Chondrocyte (in vitro differentiated cells): ENCODE data around the gene PGP. TPM values are rescaled to one million over a fixed set of nuclear protein-coding genes. Genes with fewer than 3 reads are reported as not detected.
A peak's percentile ranks its signal among the peaks of the same experiment; 100 is the strongest.

Experiments
- DNase-seq: peaks from one replicate; pipeline ENCODE4 v3.0.0; 2021; ENCODE audit warnings: mixed read lengths, low spot score
- H3K27ac Mint-ChIP-seq: one replicate; pipeline ENCODE4 v1.8.0; 2021; ENCODE audit warnings: mild to moderate bottlenecking, moderate library complexity, mixed read lengths; ENCODE audit not compliant: unreplicated experiment
- H3K27me3 Mint-ChIP-seq: 2 replicates; pipeline ENCODE4 v1.8.0; 2021; ENCODE audit warnings: low read depth, mixed read lengths
- H3K36me3 Mint-ChIP-seq: 2 replicates; pipeline ENCODE4 v1.8.0; 2021; ENCODE audit warnings: low read depth, mixed read lengths
- H3K4me1 Mint-ChIP-seq: 2 replicates; pipeline ENCODE4 v1.8.0; 2021; ENCODE audit warnings: low read depth, mild to moderate bottlenecking, mixed read lengths
- H3K4me3 Mint-ChIP-seq: one replicate; pipeline ENCODE4 v1.8.0; 2021; ENCODE audit warnings: mild to moderate bottlenecking, moderate library complexity, mixed read lengths; ENCODE audit not compliant: unreplicated experiment
- H3K9me3 Mint-ChIP-seq: 2 replicates; pipeline ENCODE4 v1.8.0; 2021; ENCODE audit warnings: low read depth, mixed read lengths
- total RNA-seq: library from RNA; stranded (reverse); gene quantifications from 3 replicates; pipeline ENCODE4 v1.2.1, GENCODE V29; 2021
- TF ChIP-seq, protein P1 (sequence below): fragments of 200-600 bp; sonication (generic); IDR thresholded peaks from 2 replicates; pipeline ENCODE4 v1.5.0; 2021; ENCODE audit warnings: antibody characterized with exemption, mild to moderate bottlenecking, moderate library complexity

Gene PGP
- total RNA-seq, 1 donor from 2014 or later: 15.6 TPM

DNA sequence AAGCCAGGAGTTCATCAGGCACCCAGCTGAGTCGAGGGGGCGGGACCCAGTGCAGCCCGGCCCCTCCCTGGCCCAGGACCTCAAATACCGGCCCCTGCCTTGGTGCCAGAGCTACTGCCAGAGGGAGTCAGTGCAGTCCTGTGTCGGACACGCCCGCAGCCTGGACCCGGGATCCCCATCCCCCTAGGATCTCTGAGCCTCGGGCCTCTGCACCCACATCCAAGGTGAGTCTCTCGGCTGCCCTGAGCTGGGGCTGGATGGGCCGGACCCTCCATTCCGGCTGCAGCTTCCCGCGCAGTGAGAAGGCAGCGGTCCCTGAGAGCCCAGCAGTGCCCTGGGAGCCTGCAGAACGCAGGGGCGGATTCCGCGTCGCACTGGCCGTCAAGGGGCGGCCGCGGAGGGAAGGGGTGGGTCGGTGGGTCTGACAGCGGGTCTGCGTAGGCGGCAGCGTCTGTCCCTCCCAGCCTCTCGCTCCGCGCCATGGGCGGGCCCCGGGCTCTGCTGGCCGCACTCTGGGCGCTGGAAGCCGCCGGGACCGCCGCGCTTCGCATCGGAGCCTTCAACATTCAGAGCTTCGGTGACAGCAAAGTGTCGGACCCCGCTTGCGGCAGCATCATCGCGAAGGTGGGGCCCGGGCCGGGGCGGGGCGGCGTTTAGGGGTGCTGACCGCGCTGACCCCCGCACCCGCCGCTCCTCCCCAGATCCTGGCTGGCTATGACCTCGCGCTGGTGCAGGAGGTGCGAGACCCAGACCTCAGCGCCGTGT, 21.9 kb upstream of the PGP start, which contains the start of gene DNASE1L2:
TSS of gene DNASE1L2 (plus strand) at position 108 of the 765 bp plus-strand sequence. CDS start at position 481, 373 bp downstream.
- Mint-ChIP-seq H3K4me3 (no peak within 1 kb of the TSS), H3K36me3 (peaks cover 7% of the 10 kb centered on the region), H3K9me3 (no peaks in the 10 kb centered on the region), H3K4me1 (no peaks in the 10 kb centered on the region), H3K27me3 (no peaks in the 10 kb centered on the region), H3K27ac (no peak within 1 kb of the TSS)
- no peak for DNase-seq
- TF ChIP-seq, protein P1, sequence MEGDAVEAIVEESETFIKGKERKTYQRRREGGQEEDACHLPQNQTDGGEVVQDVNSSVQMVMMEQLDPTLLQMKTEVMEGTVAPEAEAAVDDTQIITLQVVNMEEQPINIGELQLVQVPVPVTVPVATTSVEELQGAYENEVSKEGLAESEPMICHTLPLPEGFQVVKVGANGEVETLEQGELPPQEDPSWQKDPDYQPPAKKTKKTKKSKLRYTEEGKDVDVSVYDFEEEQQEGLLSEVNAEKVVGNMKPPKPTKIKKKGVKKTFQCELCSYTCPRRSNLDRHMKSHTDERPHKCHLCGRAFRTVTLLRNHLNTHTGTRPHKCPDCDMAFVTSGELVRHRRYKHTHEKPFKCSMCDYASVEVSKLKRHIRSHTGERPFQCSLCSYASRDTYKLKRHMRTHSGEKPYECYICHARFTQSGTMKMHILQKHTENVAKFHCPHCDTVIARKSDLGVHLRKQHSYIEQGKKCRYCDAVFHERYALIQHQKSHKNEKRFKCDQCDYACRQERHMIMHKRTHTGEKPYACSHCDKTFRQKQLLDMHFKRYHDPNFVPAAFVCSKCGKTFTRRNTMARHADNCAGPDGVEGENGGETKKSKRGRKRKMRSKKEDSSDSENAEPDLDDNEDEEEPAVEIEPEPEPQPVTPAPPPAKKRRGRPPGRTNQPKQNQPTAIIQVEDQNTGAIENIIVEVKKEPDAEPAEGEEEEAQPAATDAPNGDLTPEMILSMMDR: no peak

DNA sequence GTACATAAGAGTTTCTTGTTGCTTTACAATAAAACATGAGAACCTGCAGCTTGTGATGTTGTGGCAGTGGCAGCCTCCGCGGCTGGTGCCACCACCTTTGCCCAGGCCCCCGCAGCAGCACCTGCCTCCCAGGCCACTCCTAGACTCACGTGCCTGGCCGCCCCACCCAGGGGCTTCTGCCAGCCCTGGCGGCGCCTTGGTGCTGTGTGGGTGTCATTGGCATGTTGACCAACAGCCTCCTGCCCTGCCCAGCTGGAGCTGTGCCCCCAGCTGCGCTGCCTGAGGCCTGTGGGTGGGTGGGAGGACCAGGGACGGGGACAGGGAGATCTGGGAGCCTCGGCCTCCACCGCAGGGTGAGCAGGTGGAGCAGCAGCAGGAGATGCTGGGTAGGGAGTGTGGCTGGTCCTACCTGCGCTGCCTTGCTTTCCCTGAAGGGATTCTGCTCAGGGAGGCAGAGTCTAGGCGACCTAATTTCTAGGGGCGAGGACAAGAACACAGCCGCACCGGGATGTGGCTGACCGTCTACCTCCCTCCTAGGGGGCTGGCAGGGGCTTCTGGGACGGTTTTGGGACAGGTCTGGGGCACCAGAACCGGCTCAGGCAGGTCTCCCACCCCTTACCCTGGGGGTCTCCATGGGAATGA, 21.2 kb upstream of the PGP start:
- H3K4me1 Mint-ChIP-seq: no peaks in the 10 kb centered on the region
- TF ChIP-seq, protein P1: no peak
- no peaks in the 10 kb centered on the region for H3K27me3 Mint-ChIP-seq
- H3K27ac Mint-ChIP-seq: no peak overlapping the region
- no peak for DNase-seq
- H3K9me3 Mint-ChIP-seq: no peaks in the 10 kb centered on the region
- H3K36me3 Mint-ChIP-seq: peaks cover 7% of the 10 kb centered on the region
- no peak overlapping the region for H3K4me3 Mint-ChIP-seq

- peak; percentile 93 for DNase-seq
- H3K4me1 Mint-ChIP-seq: no peaks in the 10 kb centered on the region
- H3K36me3 Mint-ChIP-seq: peaks cover 7% of the 10 kb centered on the region
- H3K27me3 Mint-ChIP-seq: no peaks in the 10 kb centered on the region
- H3K4me3 Mint-ChIP-seq: no peak overlapping the region
- H3K27ac Mint-ChIP-seq: no peak overlapping the region
- TF ChIP-seq, protein P1: no peak
- no peaks in the 10 kb centered on the region for H3K9me3 Mint-ChIP-seq
Measured at GRCh38 chr16:2235234-2235651, 20.6 kb upstream of the PGP start.

GRCh38 chr16:2234813-2235170, 20.2 kb upstream of the PGP start:
- Mint-ChIP-seq H3K27ac (no peak overlapping the region), H3K27me3 (no peaks in the 10 kb centered on the region), H3K4me1 (no peaks in the 10 kb centered on the region), H3K9me3 (no peaks in the 10 kb centered on the region), H3K36me3 (peaks cover 11% of the 10 kb centered on the region), H3K4me3 (no peak overlapping the region)
- TF ChIP-seq, protein P1: no peak
- no peak for DNase-seq

- Mint-ChIP-seq H3K4me3 (no peak overlapping the region), H3K9me3 (no peaks in the 10 kb centered on the region), H3K27ac (no peak overlapping the region), H3K36me3 (peaks cover 13% of the 10 kb centered on the region), H3K27me3 (no peaks in the 10 kb centered on the region), H3K4me1 (no peaks in the 10 kb centered on the region)
- TF ChIP-seq, protein P1: no peak
- DNase-seq: peak; percentile 92
Measured at GRCh38 chr16:2233872-2234812, 19.5 kb upstream of the PGP start.
